Measurements from ENCODE around the gene KDM4F.

- TF ChIP-seq POLR2A (IDR thresholded peaks at IDR 0.05) = no peak
- TF ChIP-seq CTCF (IDR thresholded peaks at IDR 0.05) = no peak
Observed at GRCh38 chr11:95086836-95087570, 37.8 kb downstream of the KDM4F start.
